ENCODE results near the gene SOX6. TPM values are rescaled to one million over a fixed set of nuclear protein-coding genes. Genes with fewer than 3 reads are reported as not detected.

SOX6 gene
- total and polyA plus RNA-seq, 2 experiments from 2014 or later, result 0.03 to 0.66 TPM

- peaks cover 17% of the 10 kb centered on the region for H3K27me3 Mint-ChIP-seq (ENCODE audit: insufficient read depth, low read depth, poor library complexity)
Measured at GRCh38 chr11:16394947-16395346, 38.6 kb upstream of the SOX6 start.

More at GRCh38 chr11:16394947-16395346, 38.6 kb upstream of the SOX6 start:
- Histone ChIP-seq H3K9me2 (ENCODE audit: insufficient read depth) (no peaks in the 10 kb centered on the region), H3F3A (replicated peaks; ENCODE audit: low read depth) (no peaks in the 10 kb centered on the region), H4K20me1 (replicated peaks; ENCODE audit: insufficient read depth) (no peaks in the 10 kb centered on the region; the same call in 1 of the 2 replicates), H3K4me3 (no peak overlapping the region), H3K4me2 (no peak overlapping the region), H3K79me2 (replicated peaks; ENCODE audit: insufficient read depth) (no peaks in the 10 kb centered on the region), H3K4me1 (ENCODE audit: insufficient read depth) (no peaks in the 10 kb centered on the region), H3K27me3 (ENCODE audit: insufficient read depth) (peaks cover 80% of the 10 kb centered on the region), H3K27ac (ENCODE audit: low read depth) (no peak overlapping the region), H2AFZ (no peak overlapping the region), H3K36me3 (ENCODE audit: insufficient read depth) (no peaks in the 10 kb centered on the region)
- DNase-seq (ENCODE audit: low spot score) (no peak), ATAC-seq (no peak)
- TF ChIP-seq, protein P1, sequence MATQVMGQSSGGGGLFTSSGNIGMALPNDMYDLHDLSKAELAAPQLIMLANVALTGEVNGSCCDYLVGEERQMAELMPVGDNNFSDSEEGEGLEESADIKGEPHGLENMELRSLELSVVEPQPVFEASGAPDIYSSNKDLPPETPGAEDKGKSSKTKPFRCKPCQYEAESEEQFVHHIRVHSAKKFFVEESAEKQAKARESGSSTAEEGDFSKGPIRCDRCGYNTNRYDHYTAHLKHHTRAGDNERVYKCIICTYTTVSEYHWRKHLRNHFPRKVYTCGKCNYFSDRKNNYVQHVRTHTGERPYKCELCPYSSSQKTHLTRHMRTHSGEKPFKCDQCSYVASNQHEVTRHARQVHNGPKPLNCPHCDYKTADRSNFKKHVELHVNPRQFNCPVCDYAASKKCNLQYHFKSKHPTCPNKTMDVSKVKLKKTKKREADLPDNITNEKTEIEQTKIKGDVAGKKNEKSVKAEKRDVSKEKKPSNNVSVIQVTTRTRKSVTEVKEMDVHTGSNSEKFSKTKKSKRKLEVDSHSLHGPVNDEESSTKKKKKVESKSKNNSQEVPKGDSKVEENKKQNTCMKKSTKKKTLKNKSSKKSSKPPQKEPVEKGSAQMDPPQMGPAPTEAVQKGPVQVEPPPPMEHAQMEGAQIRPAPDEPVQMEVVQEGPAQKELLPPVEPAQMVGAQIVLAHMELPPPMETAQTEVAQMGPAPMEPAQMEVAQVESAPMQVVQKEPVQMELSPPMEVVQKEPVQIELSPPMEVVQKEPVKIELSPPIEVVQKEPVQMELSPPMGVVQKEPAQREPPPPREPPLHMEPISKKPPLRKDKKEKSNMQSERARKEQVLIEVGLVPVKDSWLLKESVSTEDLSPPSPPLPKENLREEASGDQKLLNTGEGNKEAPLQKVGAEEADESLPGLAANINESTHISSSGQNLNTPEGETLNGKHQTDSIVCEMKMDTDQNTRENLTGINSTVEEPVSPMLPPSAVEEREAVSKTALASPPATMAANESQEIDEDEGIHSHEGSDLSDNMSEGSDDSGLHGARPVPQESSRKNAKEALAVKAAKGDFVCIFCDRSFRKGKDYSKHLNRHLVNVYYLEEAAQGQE (IDR thresholded peaks at IDR 0.05; ENCODE audit: unreplicated experiment), result no peak
- TF ChIP-seq EZH2 (IDR thresholded peaks at IDR 0.05; ENCODE audit: low read depth, unreplicated experiment) (no peak), POLR2AphosphoS5 (IDR thresholded peaks at IDR 0.05; ENCODE audit: low read depth) (no peak), JUNB (IDR thresholded peaks at IDR 0.05; ENCODE audit: unreplicated experiment) (no peak), NANOG (IDR thresholded peaks at IDR 0.05; ENCODE audit: borderline replicate concordance) (no peak), CREB1 (CRISPR knock-in tag; IDR thresholded peaks at IDR 0.05; ENCODE audit: low read depth) (no peak), STAT1 (IDR thresholded peaks at IDR 0.05; ENCODE audit: unreplicated experiment) (no peak), ZNF331 (CRISPR knock-in tag; IDR thresholded peaks at IDR 0.05; ENCODE audit: low read depth) (no peak), EZH2phosphoT487 (IDR thresholded peaks at IDR 0.05; ENCODE audit: unreplicated experiment) (no peak), ZNF114 (CRISPR knock-in tag; IDR thresholded peaks at IDR 0.05) (no peak)
- TF ChIP-seq, protein P2, sequence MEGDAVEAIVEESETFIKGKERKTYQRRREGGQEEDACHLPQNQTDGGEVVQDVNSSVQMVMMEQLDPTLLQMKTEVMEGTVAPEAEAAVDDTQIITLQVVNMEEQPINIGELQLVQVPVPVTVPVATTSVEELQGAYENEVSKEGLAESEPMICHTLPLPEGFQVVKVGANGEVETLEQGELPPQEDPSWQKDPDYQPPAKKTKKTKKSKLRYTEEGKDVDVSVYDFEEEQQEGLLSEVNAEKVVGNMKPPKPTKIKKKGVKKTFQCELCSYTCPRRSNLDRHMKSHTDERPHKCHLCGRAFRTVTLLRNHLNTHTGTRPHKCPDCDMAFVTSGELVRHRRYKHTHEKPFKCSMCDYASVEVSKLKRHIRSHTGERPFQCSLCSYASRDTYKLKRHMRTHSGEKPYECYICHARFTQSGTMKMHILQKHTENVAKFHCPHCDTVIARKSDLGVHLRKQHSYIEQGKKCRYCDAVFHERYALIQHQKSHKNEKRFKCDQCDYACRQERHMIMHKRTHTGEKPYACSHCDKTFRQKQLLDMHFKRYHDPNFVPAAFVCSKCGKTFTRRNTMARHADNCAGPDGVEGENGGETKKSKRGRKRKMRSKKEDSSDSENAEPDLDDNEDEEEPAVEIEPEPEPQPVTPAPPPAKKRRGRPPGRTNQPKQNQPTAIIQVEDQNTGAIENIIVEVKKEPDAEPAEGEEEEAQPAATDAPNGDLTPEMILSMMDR (conservative IDR thresholded peaks at IDR 0.05; ENCODE audit: low read depth in 2 of 2), result no peak
- TF ChIP-seq, protein P3, sequence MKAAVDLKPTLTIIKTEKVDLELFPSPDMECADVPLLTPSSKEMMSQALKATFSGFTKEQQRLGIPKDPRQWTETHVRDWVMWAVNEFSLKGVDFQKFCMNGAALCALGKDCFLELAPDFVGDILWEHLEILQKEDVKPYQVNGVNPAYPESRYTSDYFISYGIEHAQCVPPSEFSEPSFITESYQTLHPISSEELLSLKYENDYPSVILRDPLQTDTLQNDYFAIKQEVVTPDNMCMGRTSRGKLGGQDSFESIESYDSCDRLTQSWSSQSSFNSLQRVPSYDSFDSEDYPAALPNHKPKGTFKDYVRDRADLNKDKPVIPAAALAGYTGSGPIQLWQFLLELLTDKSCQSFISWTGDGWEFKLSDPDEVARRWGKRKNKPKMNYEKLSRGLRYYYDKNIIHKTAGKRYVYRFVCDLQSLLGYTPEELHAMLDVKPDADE (IDR thresholded peaks at IDR 0.05), result no peak
- TF ChIP-seq, protein P4, sequence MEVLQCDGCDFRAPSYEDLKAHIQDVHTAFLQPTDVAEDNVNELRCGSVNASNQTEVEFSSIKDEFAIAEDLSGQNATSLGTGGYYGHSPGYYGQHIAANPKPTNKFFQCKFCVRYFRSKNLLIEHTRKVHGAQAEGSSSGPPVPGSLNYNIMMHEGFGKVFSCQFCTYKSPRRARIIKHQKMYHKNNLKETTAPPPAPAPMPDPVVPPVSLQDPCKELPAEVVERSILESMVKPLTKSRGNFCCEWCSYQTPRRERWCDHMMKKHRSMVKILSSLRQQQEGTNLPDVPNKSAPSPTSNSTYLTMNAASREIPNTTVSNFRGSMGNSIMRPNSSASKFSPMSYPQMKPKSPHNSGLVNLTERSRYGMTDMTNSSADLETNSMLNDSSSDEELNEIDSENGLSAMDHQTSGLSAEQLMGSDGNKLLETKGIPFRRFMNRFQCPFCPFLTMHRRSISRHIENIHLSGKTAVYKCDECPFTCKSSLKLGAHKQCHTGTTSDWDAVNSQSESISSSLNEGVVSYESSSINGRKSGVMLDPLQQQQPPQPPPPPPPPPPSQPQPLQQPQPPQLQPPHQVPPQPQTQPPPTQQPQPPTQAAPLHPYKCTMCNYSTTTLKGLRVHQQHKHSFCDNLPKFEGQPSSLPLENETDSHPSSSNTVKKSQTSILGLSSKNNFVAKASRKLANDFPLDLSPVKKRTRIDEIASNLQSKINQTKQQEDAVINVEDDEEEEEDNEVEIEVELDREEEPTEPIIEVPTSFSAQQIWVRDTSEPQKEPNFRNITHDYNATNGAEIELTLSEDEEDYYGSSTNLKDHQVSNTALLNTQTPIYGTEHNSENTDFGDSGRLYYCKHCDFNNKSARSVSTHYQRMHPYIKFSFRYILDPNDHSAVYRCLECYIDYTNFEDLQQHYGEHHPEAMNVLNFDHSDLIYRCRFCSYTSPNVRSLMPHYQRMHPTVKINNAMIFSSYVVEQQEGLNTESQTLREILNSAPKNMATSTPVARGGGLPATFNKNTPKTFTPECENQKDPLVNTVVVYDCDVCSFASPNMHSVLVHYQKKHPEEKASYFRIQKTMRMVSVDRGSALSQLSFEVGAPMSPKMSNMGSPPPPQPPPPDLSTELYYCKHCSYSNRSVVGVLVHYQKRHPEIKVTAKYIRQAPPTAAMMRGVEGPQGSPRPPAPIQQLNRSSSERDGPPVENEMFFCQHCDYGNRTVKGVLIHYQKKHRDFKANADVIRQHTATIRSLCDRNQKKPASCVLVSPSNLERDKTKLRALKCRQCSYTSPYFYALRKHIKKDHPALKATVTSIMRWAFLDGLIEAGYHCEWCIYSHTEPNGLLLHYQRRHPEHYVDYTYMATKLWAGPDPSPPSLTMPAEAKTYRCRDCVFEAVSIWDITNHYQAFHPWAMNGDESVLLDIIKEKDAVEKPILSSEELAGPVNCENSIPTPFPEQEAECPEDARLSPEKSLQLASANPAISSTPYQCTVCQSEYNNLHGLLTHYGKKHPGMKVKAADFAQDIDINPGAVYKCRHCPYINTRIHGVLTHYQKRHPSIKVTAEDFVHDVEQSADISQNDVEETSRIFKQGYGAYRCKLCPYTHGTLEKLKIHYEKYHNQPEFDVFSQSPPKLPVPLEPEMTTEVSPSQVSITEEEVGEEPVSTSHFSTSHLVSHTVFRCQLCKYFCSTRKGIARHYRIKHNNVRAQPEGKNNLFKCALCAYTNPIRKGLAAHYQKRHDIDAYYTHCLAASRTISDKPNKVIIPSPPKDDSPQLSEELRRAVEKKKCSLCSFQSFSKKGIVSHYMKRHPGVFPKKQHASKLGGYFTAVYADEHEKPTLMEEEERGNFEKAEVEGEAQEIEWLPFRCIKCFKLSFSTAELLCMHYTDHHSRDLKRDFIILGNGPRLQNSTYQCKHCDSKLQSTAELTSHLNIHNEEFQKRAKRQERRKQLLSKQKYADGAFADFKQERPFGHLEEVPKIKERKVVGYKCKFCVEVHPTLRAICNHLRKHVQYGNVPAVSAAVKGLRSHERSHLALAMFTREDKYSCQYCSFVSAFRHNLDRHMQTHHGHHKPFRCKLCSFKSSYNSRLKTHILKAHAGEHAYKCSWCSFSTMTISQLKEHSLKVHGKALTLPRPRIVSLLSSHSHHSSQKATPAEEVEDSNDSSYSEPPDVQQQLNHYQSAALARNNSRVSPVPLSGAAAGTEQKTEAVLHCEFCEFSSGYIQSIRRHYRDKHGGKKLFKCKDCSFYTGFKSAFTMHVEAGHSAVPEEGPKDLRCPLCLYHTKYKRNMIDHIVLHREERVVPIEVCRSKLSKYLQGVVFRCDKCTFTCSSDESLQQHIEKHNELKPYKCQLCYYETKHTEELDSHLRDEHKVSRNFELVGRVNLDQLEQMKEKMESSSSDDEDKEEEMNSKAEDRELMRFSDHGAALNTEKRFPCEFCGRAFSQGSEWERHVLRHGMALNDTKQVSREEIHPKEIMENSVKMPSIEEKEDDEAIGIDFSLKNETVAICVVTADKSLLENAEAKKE (CRISPR knock-in tag; IDR thresholded peaks at IDR 0.05), result no peak
- Mint-ChIP-seq H3K4me1 (no peaks in the 10 kb centered on the region), H3K4me3 (no peak overlapping the region), H3K27ac (no peak overlapping the region), H3K36me3 (ENCODE audit: low read depth) (no peaks in the 10 kb centered on the region), H3K9me3 (no peaks in the 10 kb centered on the region)

Measured in GM23338 (cell line).